ENCODE data around the gene EPHB1.

Gene EPHB1

DNA sequence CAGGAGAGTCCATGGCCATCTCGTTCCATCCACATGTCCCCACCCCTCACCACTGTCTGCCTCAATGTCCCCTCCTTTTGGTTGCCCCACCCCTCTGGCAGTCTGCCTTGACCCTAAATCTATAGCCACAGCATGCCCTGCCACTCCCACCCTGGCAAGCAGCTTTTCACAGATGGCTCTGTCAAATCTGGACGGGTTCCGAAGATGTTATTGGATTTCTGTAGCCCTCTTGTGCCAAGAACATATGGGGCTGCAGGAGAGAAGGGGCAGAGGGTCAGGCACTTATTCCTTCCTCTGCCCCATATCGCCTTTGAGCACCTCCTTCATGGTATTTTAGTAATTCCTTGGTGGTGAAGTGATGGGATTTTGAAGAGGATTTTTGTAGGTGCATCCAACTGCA lies 57.1 kb downstream of the EPHB1 start:
- H3K27ac ChIP-seq, result peak overlapping the region; percentile 66

GRCh38 chr3:134852893-134853351 lies 57.9 kb downstream of the EPHB1 start:
- Histone ChIP-seq H3K9me3 (no peaks in the 10 kb centered on the region), H3K27ac (peak overlapping the region; percentile 66), H3K27me3 (no peaks in the 10 kb centered on the region), H3K4me3 (ENCODE audit: low read depth in 1 of 2, low read length in 1 of 2) (no peak overlapping the region), H3K4me1 (ENCODE audit: control insufficient read depth in 1 of 2, insufficient read depth in 1 of 2, low read depth in 1 of 2, low read length in 1 of 2) (no peaks in the 10 kb centered on the region), H3K36me3 (no peaks in the 10 kb centered on the region)
- TF ChIP-seq, protein P1, sequence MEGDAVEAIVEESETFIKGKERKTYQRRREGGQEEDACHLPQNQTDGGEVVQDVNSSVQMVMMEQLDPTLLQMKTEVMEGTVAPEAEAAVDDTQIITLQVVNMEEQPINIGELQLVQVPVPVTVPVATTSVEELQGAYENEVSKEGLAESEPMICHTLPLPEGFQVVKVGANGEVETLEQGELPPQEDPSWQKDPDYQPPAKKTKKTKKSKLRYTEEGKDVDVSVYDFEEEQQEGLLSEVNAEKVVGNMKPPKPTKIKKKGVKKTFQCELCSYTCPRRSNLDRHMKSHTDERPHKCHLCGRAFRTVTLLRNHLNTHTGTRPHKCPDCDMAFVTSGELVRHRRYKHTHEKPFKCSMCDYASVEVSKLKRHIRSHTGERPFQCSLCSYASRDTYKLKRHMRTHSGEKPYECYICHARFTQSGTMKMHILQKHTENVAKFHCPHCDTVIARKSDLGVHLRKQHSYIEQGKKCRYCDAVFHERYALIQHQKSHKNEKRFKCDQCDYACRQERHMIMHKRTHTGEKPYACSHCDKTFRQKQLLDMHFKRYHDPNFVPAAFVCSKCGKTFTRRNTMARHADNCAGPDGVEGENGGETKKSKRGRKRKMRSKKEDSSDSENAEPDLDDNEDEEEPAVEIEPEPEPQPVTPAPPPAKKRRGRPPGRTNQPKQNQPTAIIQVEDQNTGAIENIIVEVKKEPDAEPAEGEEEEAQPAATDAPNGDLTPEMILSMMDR (IDR thresholded peaks at IDR 0.05), result no peak

More for the DNA sequence above, 57.1 kb downstream of the EPHB1 start:
- TF ChIP-seq, protein P1 (IDR thresholded peaks at IDR 0.05), result no peak
- Histone ChIP-seq H3K27me3 (no peaks in the 10 kb centered on the region), H3K9me3 (no peaks in the 10 kb centered on the region), H3K4me3 (ENCODE audit: low read depth in 1 of 2, low read length in 1 of 2) (no peak overlapping the region), H3K36me3 (no peaks in the 10 kb centered on the region), H3K4me1 (ENCODE audit: control insufficient read depth in 1 of 2, insufficient read depth in 1 of 2, low read depth in 1 of 2, low read length in 1 of 2) (no peaks in the 10 kb centered on the region)

DNA sequence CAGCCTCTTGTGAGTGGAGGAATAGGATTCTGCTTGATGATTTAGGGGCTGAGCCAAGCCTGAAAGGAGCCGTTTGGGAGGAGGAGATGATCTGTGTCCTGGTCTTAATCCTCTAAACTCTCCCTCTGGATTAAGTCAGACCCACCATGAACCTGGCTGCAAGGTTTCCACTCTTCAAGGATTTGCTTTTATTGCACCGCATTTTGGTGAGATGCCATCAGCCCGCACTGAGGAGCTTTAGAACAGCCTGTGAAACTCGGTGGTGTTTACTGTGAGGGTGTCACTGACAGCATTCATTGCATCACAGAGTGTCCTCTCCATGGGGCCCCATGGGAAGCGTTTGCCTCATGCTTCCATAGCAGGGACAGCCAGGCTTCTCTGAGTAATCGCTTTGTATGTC lies 59.2 kb downstream of the EPHB1 start:
- no peaks in the 10 kb centered on the region for H3K36me3 ChIP-seq
- H3K4me3 ChIP-seq (ENCODE audit: low read depth in 1 of 2, low read length in 1 of 2), result no peak overlapping the region
- no peak overlapping the region for H3K27ac ChIP-seq
- no peaks in the 10 kb centered on the region for H3K9me3 ChIP-seq
- no peaks in the 10 kb centered on the region for H3K4me1 ChIP-seq (ENCODE audit: control insufficient read depth in 1 of 2, insufficient read depth in 1 of 2, low read depth in 1 of 2, low read length in 1 of 2)
- H3K27me3 ChIP-seq, result no peaks in the 10 kb centered on the region
- TF ChIP-seq, protein P1 (IDR thresholded peaks at IDR 0.05), result no peak

DNA sequence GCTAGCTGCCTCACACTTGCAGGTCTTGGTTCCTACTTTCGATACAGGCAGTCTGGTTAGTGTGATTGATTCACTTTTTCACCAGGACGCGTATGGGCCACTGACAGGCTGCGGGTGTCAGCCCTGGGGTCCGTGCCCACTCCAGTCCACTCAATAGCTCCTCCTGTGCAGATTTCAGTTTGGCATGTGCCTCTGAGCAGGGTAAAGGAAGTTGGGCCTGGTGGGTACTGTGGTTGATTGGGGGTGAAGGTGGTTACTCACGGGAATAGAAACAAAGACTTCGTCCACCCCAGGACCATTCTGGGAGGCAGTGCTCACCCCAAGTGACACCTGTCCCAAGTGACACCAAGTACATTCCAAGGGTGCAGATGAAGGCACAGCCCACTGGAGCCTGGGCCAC lies 62.3 kb downstream of the EPHB1 start:
- Histone ChIP-seq H3K4me1 (ENCODE audit: control insufficient read depth in 1 of 2, insufficient read depth in 1 of 2, low read depth in 1 of 2, low read length in 1 of 2) (no peaks in the 10 kb centered on the region), H3K9me3 (no peaks in the 10 kb centered on the region), H3K4me3 (ENCODE audit: low read depth in 1 of 2, low read length in 1 of 2) (no peak overlapping the region), H3K36me3 (no peaks in the 10 kb centered on the region), H3K27ac (no peak overlapping the region), H3K27me3 (no peaks in the 10 kb centered on the region)
- TF ChIP-seq, protein P1 (IDR thresholded peaks at IDR 0.05), result no peak

- Histone ChIP-seq H3K9me3 (no peaks in the 10 kb centered on the region), H3K27me3 (no peaks in the 10 kb centered on the region), H3K36me3 (no peaks in the 10 kb centered on the region), H3K4me3 (ENCODE audit: low read depth in 1 of 2, low read length in 1 of 2) (no peak overlapping the region), H3K4me1 (ENCODE audit: control insufficient read depth in 1 of 2, insufficient read depth in 1 of 2, low read depth in 1 of 2, low read length in 1 of 2) (no peaks in the 10 kb centered on the region), H3K27ac (no peak overlapping the region)
- TF ChIP-seq, protein P1 (IDR thresholded peaks at IDR 0.05), result no peak
Observed at GRCh38 chr3:134857776-134858362, 62.8 kb downstream of the EPHB1 start.

All from neutrophil (primary cell).